ENCODE measurements around the gene LITAF.

LITAF gene

DNA sequence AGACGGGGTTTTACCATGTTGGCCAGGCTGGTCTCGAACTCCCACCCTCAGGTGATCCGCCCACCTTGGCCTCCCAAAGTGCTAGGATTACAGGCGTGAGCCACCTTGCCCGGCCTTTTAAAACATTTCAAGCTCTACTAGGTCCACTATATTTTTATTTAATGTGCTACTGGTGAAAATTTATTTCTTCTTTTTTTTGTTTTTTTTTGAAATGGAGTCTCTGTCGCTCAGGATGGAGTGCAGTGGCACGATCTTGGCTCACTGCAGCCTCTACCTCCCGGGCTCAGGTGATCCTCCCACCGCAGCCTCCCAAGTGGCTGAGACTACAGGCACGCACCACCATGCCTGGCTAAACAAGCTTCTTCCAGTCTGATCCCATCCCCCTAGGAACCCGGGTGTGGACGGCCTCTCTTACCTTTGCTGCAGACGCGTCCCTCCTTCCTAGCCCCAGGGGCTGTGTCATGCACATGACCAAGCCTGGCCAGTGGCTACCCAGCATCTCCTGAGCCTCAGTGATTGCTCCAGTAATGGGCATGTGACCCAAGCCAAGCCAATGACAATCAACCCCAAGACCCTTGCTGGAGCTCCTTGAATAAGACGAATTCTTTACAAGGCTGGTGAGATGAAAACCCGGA is 40.1 kb upstream of the LITAF start:
- TF ChIP-seq, protein P1, sequence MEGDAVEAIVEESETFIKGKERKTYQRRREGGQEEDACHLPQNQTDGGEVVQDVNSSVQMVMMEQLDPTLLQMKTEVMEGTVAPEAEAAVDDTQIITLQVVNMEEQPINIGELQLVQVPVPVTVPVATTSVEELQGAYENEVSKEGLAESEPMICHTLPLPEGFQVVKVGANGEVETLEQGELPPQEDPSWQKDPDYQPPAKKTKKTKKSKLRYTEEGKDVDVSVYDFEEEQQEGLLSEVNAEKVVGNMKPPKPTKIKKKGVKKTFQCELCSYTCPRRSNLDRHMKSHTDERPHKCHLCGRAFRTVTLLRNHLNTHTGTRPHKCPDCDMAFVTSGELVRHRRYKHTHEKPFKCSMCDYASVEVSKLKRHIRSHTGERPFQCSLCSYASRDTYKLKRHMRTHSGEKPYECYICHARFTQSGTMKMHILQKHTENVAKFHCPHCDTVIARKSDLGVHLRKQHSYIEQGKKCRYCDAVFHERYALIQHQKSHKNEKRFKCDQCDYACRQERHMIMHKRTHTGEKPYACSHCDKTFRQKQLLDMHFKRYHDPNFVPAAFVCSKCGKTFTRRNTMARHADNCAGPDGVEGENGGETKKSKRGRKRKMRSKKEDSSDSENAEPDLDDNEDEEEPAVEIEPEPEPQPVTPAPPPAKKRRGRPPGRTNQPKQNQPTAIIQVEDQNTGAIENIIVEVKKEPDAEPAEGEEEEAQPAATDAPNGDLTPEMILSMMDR (IDR thresholded peaks at IDR 0.05; ENCODE audit: low read depth, low read length): no peak
- DNase-seq (ENCODE audit: extremely low read depth, low read depth): no peak

DNA sequence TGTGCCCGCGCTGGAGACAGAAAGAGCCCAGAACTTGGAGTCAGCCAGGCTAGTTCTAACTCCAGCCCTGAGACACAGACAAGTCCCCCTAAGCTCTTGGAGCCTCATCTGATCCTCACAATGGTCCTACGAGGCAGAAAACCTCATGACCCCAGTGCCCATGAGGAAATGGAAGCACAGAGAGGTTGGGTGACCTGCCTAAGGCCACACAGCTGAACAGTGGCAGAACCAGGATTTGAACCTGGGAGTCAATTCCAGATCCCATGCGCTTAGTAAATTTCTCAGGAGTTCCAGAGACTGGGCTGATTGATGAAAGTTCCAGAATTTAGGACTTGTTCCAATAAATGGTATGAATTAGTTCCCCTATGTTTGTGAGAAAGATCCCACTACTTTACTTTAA is 39.0 kb upstream of the LITAF start:
- DNase-seq (ENCODE audit: extremely low read depth, low read depth): no peak
- TF ChIP-seq, protein P1 (IDR thresholded peaks at IDR 0.05; ENCODE audit: low read depth, low read length): no peak

DNA sequence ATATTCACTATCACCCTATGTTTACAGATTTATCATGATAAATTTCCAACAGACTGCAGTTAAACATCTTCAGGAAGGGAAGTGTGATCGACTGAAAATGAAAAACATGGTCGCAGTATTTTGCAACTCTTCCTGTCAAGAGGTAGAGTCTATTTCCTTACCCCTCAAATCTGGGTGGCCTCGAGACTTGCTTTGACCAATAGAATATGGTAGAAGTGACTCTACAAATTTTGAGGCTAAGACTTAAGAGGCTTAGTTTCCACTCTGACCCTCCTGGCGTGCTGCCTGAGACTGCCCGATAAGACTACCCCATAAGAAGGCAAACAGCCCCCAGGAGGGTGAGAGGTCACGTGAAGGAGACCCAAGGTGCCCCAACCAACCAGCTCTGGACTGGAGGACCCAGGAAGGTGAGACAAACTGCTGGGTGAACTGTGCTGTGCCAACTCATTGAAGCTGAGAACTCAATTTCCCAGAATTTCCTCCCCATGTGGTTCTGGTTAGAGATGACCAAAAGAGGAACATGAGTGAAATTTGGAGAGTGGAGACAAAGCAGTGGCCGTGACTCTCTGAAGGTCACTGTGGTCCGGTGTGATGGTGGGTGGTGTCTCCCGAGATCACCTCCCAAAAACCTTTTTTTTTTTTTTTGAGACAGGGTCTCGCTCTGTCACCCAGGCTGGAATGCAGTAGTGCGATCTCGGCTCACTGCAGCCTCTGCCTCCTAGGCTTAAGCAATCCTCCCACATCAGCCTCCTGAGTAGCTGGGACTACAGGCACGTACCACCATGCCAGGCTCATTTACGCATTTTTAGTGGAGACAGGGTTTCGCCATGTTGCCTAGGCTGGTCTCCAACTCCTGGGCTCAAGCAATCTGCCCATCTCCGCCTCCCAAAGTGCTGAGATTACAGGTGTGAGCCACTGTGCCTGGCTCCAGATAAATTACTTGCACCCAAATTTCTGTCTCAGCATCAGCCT is 38.2 kb upstream of the LITAF start:
- TF ChIP-seq, protein P1 (IDR thresholded peaks at IDR 0.05; ENCODE audit: low read depth, low read length): no peak
- no peak for DNase-seq (ENCODE audit: extremely low read depth, low read depth)

DNA sequence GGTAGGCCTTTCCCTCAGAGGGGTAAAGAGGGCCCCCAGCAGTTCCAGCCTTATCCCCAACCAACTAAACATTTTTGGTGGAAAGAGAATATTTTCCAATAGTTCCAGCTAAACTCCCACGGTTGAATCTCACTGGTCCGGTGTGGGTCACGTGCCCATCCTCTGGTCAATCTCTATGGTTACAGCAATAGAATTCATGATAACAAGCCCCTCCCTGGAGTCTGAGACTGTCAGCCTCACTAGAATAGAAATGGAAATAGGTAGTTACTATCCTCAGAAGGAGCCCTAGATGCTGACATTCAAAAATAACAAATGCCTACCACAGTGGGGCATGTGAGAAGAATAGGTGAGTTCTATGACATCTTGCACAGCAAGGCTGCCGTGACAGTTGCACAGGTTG is 37.5 kb upstream of the LITAF start:
- TF ChIP-seq, protein P1 (IDR thresholded peaks at IDR 0.05; ENCODE audit: low read depth, low read length): no peak
- DNase-seq (ENCODE audit: extremely low read depth, low read depth): no peak

DNA sequence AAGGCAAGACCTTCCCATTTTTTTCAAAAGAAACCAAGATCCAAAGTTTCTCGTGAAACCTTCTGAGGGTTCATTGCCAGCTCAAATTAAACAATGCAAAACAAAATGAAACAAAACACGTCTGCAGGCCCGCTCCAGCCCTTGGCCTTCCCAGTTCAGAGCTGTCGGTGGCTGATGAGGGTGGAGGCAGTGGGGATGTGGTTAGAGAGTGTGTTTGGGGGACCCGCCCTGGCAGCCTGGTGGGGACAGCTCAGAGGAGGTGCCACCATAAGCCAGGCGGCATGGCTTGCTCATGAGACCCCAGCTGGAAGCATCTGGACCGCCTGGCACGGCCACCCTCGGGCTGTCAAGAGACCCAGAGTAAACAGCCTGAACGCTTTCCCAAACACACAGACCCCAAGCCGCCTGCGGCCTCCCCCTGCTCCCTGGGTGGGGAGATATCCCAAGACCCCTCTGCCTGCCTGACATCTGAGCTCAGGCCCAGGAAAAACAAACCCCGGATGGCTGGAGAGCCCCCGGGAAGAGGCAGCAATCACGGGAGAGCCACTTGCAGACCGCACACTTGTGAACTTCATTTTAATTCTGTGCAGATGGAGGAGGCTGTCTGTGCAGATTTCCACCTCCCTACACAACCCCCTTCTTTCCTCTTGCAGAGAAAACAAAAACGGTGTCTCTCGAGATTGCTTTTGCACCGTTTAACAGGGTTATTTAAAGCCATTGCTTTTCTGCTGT is 35.4 kb upstream of the LITAF start:
- no peak for DNase-seq (ENCODE audit: extremely low read depth, low read depth)

DNA sequence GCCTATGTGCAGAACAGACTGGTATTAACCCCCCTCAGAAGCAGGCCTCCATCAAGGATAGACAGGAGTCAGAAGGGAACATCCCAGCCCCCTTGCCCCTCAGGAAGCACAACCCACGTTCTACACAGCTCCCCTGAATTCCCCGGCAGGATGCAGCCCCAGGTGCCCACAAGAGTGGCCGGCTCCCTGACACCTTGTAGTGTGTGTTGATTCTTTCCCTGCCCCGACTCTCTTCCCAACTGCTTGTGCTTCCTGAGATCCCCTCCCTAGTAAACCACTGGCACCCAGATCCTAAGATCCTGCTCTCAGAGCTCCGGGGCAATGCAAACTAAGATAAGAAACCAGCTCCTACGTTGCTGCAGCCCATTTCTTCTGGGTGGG is 34.8 kb upstream of the LITAF start:
- TF ChIP-seq, protein P1 (IDR thresholded peaks at IDR 0.05; ENCODE audit: low read depth, low read length): no peak
- DNase-seq (ENCODE audit: extremely low read depth, low read depth): no peak

More for the DNA sequence above, 35.4 kb upstream of the LITAF start:
- TF ChIP-seq, protein P1 (IDR thresholded peaks at IDR 0.05; ENCODE audit: low read depth, low read length): no peak

Measured in AG09319 (cell line).